K562 (cell line): ENCODE measurements around the gene TAF4. TPM values are rescaled to one million over a fixed set of nuclear protein-coding genes. Genes with fewer than 3 reads are reported as not detected.

Source experiments
- ATAC-seq: fragments of 200-7000 bp; cut with Tn5 transposase; 3 replicates; pipeline ENCODE4 v1.9.1; 2020; ENCODE audit warnings: moderate library complexity
- BruUV-seq: library from RNA; stranded (reverse); fragments of 400-500 nt; replicated peaks from 2 replicates; lab custom pipeline; 2021; lab: Mats Ljungman, UMichigan
- CTCF ChIA-PET: fragments of 300-600 bp; formaldehyde crosslinking; extraction: SDS; loops from one replicate; lab custom pipeline; 2021; ENCODE audit warnings: low intra/inter-chr PET ratio; lab: Yijun Ruan, JAX
- POLR2A ChIA-PET: fragments of 300-600, 350-650 bp; sonication (Branson Sonifier 250); formaldehyde crosslinking; extraction: SDS; loops from one replicate; lab custom pipeline; 2021; ENCODE audit warnings: antibody characterized with exemption, inconsistent platforms; lab: Yijun Ruan, JAX
- DNase-seq, 4 experiments: peaks; one replicate each; pipeline versions ENCODE4 v3.0.0 to v3.0.0-alpha.2; 2011 to 2018; ENCODE audit warnings: low spot score in 3 of 4, mixed read lengths in 3 of 4; ENCODE audit errors: extremely low read depth in 1 of 4
- FAIRE-seq: peaks from 2 replicates; lab custom pipeline; 2011; peaks lifted over from hg19 to GRCh38; lab: Jason Lieb, UNC
- H2AFZ ChIP-seq: 2 replicates; pipeline ENCODE4 v1.6.0; 2011; ENCODE audit warnings: low read depth, low read length, control low read depth, inconsistent platforms
- H3K27ac ChIP-seq: fragments of 200-600 bp; 3 replicates; pipeline ENCODE4 v1.8.0; 2011; ENCODE audit warnings: low read depth, mild to moderate bottlenecking, control low read depth, inconsistent platforms, low read length, moderate library complexity, mixed read lengths; ENCODE audit errors: extremely low read depth
- H3K27me3 ChIP-seq, 2 experiments: fragments of 300-600 bp in 1 of 2; 2 replicates in 1 of 2; 3 replicates in 1 of 2; pipeline versions ENCODE4 v1.6.0 to v1.8.0; 2011; ENCODE audit warnings: inconsistent platforms in 2 of 2, low read length in 2 of 2, mild to moderate bottlenecking in 1 of 2, mixed read lengths in 1 of 2, moderate library complexity in 1 of 2; ENCODE audit not compliant: control insufficient read depth in 2 of 2, insufficient read depth in 2 of 2
- H3K36me3 ChIP-seq: fragments of 300-600 bp; 3 replicates; pipeline ENCODE4 v1.8.0; 2011; ENCODE audit warnings: mild to moderate bottlenecking, low read length, inconsistent platforms; ENCODE audit not compliant: control insufficient read depth, insufficient read depth
- H3K4me1 ChIP-seq, 2 experiments: fragments of 200-600 bp in 1 of 2; replicated peaks in 1 of 2; 2 replicates in 1 of 2; 3 replicates in 1 of 2; pipeline versions ENCODE4 v1.5.1 to v1.8.0; 2011; ENCODE audit warnings: inconsistent platforms in 2 of 2, low read length in 2 of 2, mild to moderate bottlenecking in 1 of 2, mixed read lengths in 1 of 2, moderate library complexity in 1 of 2; ENCODE audit not compliant: control insufficient read depth in 2 of 2, insufficient read depth in 2 of 2
- H3K4me2 ChIP-seq: 2 replicates; pipeline ENCODE4 v1.6.1; 2011; ENCODE audit warnings: low read length, control low read depth, inconsistent platforms, mixed read lengths; ENCODE audit not compliant: insufficient read depth
- H3K4me3 ChIP-seq: fragments of 200-600 bp; sonication (generic), shearing (Covaris generic); 2 replicates; pipeline ENCODE4 v1.5.1; 2016; ENCODE audit warnings: control low read depth, inconsistent platforms
- H3K79me2 ChIP-seq: fragments of 200-600 bp; 3 replicates; pipeline ENCODE4 v1.8.0; 2011; ENCODE audit warnings: low read length, inconsistent platforms; ENCODE audit not compliant: control insufficient read depth, insufficient read depth
- H3K9ac ChIP-seq, 2 experiments: 2 replicates each; pipeline versions ENCODE4 v1.6.0 to v1.6.1; 2011; ENCODE audit warnings: low read depth in 2 of 2, low read length in 2 of 2, control low read depth in 1 of 2, inconsistent platforms in 1 of 2, mild to moderate bottlenecking in 1 of 2, mixed read lengths in 1 of 2; ENCODE audit not compliant: insufficient read depth in 1 of 2
- H3K9me1 ChIP-seq: one replicate; pipeline ENCODE4 v1.6.0; 2011; ENCODE audit warnings: inconsistent platforms, mild to moderate bottlenecking, low read length, moderate library complexity; ENCODE audit not compliant: control insufficient read depth, insufficient read depth
- H3K9me3 ChIP-seq: replicated peaks from 2 replicates; pipeline ENCODE4 v1.5.1; 2011; ENCODE audit warnings: low read depth, low read length, inconsistent platforms; ENCODE audit not compliant: control insufficient read depth, insufficient read depth
- H4K20me1 ChIP-seq: replicated peaks from 2 replicates; pipeline ENCODE4 v1.6.1; 2011; ENCODE audit warnings: low read length, inconsistent platforms, mixed read lengths; ENCODE audit not compliant: control insufficient read depth, insufficient read depth
- EGR1 ChIP-seq: fragments of 450-650 bp; conservative IDR thresholded peaks from 2 replicates; pipeline ENCODE4 v1.6.1; 2017; ENCODE audit warnings: mild to moderate bottlenecking
- FIP1L1 ChIP-seq: fragments of 200-400 bp; formaldehyde crosslinking; IDR thresholded peaks from 2 replicates; pipeline ENCODE4 v1.6.1; 2018; ENCODE audit warnings: mild to moderate bottlenecking, low read depth, low read length; ENCODE audit not compliant: poor library complexity, severe bottlenecking
- FUS ChIP-seq: fragments of 200-400 bp; formaldehyde crosslinking; optimal IDR thresholded peaks from 2 replicates; pipeline ENCODE3; 2017; ENCODE audit warnings: low read depth, low read length
- HNRNPH1 ChIP-seq: fragments of 200-400 bp; formaldehyde crosslinking; optimal IDR thresholded peaks from 2 replicates; pipeline ENCODE3; 2017; ENCODE audit warnings: low read depth, mild to moderate bottlenecking, low read length, moderate library complexity
- HOXB6 ChIP-seq: fragments of 250-450 bp; sonication (Bioruptor Pico); IDR thresholded peaks from 2 replicates; pipeline ENCODE4 v1.5.1; 2022; ENCODE audit warnings: mild to moderate bottlenecking, borderline replicate concordance
- L3MBTL2 ChIP-seq: fragments of 450-650 bp; IDR thresholded peaks from 2 replicates; pipeline ENCODE4 v1.6.1; 2016; ENCODE audit warnings: mild to moderate bottlenecking, moderate library complexity
- MYNN ChIP-seq, 2 experiments: sonication (generic); formaldehyde crosslinking in 1 of 2; IDR thresholded peaks; 2 replicates each; pipeline versions ENCODE4 v1.5.0 to v1.6.1; 2016 to 2020; ENCODE audit warnings: antibody characterized with exemption in 1 of 2, missing genetic modification reagents in 1 of 2
- RBM34 ChIP-seq: fragments of 200-400 bp; formaldehyde crosslinking; IDR thresholded peaks from 2 replicates; pipeline ENCODE4 v1.6.1; 2018; ENCODE audit warnings: low read length, borderline replicate concordance; ENCODE audit not compliant: insufficient read depth
- SAFB2 ChIP-seq: fragments of 200-400 bp; formaldehyde crosslinking; IDR thresholded peaks from 2 replicates; pipeline ENCODE4 v1.6.1; 2018; ENCODE audit warnings: borderline replicate concordance, low read length, low read depth, moderate library complexity; ENCODE audit not compliant: severe bottlenecking
- ZC3H4 ChIP-seq: sonication (generic); formaldehyde crosslinking; IDR thresholded peaks from 2 replicates; pipeline ENCODE4 v1.9.0; 2021; ENCODE audit warnings: missing genetic modification reagents, borderline replicate concordance
- ZNF280B ChIP-seq: fragments of 250-450 bp; sonication (Bioruptor Pico); IDR thresholded peaks from 2 replicates; pipeline ENCODE4 v1.5.1; 2021; ENCODE audit warnings: mild to moderate bottlenecking
- ZNF780A ChIP-seq: fragments of 250-450 bp; sonication (Bioruptor Pico); IDR thresholded peaks from 2 replicates; pipeline ENCODE4 v1.5.0; 2021; ENCODE audit warnings: mild to moderate bottlenecking
- WGBS: fragments of 100-300 bp; shearing (Covaris generic); methylation state at CpG from one replicate; pipeline ENCODE4 v1.1.6; 2016; ENCODE audit warnings: low coverage, mixed read lengths; ENCODE audit not compliant: insufficient coverage; ENCODE audit errors: missing lambda C conversion rate; 5-methylcytosine and 5-hydroxymethylcytosine counted together
- in situ Hi-C: fragments of 300-500 bp; cut with MboI; formaldehyde crosslinking; loops from 4 replicates; pipeline ENCODE4 v1.15.0; 2018; ENCODE audit warnings: inconsistent platforms, mixed read lengths
- intact Hi-C: fragments of 100-400 bp; cut with micrococcal nuclease; formaldehyde crosslinking; loops from 2 replicates; pipeline ENCODE4 v1.14.2; 2022
- polyA plus RNA-seq, 8 experiments: library from polyadenylated mRNA; depleted of rRNA in 4 of 8; stranded (reverse) in 5 of 8; unstranded in 3 of 8; fragments of >200 nt; fragmentation: Nextera tagmentation in 2 of 8; fragmentation: Illumina TruSeq in 1 of 8; extraction: Ambion mirVana in 2 of 8; extraction: Trizol in 1 of 8; gene quantifications; 2 replicates each; pipeline versions ENCODE4 v1.2.1 to v1.2.3, GENCODE V29; 2011 to 2014; ENCODE audit warnings: inconsistent platforms in 1 of 8, missing spikeins in 1 of 8
- total RNA-seq, 7 experiments: library from RNA; depleted of rRNA in 6 of 7; stranded (reverse); fragments of >200 nt in 6 of 7; fragmentation: Illumina TruSeq in 2 of 7; extraction: Trizol in 2 of 7; gene quantifications; 2 replicates each; pipeline versions ENCODE4 v1.2.1 to v1.2.3, GENCODE V29; 2011 to 2021; ENCODE audit warnings: low replicate concordance in 1 of 7

Gene TAF4
- total and polyA plus RNA-seq, 9 of the 15 experiments (the other 6 are each of a cell fraction or from before 2014, with no cell fraction given), result 0.44 to 28.3 (median 5.6) TPM

GRCh38 chr20:61979090-61979489 is 86.6 kb downstream of the TAF4 start:
- Histone ChIP-seq H2AFZ (no peak overlapping the region), H3K79me2 (peaks cover 9% of the 10 kb centered on the region; the same call in 1 of the 3 replicates), H4K20me1 (0 out of 2 replicates have a peak, but pooled peaks cover 5% of the 10 kb centered on the region), H3K9me1 (no peaks in the 10 kb centered on the region), H3K4me2 (no peak overlapping the region), H3K9me3 (no peaks in the 10 kb centered on the region), H3K4me3 (no peak overlapping the region), H3K4me1 (peaks cover 0 to 19% of the 10 kb centered on the region in 2 experiments; a peak in 1 of 5 replicates), H3K36me3 (peaks cover 27% of the 10 kb centered on the region; the same call in 1 of the 3 replicates), H3K9ac (no peak overlapping the region), H3K27me3 (no peaks in the 10 kb centered on the region), H3K27ac (no peak overlapping the region)
- TF ChIP-seq HNRNPH1 (no peak), ZC3H4 (CRISPR knock-in tag) (no peak), FUS (no peak), ZNF780A (CRISPR knock-in tag) (no peak), MYNN (IDR thresholded peaks at IDR 0.05) (no peak), MYNN (CRISPR knock-in tag; IDR thresholded peaks at IDR 0.05) (no peak), L3MBTL2 (no peak), ZNF280B (no peak), SAFB2 (no peak), EGR1 (no peak), HOXB6 (CRISPR knock-in tag) (no peak), FIP1L1 (no peak), RBM34 (no peak)
- no peak for ATAC-seq
- FAIRE-seq, result no peak
- in situ Hi-C loops, result no loop called here
- WGBS, result 97% methylated on average over 5 of the region's 12 CpGs
- intact Hi-C loops, result no loop called here
- ChIA-PET CTCF (no interaction called here), POLR2A (no interaction called here)
- DNase-seq, result no peak
- no TSS peak for BruUV-seq
